SU-DHL-6 (cell line): Measurements from ENCODE around the gene KREMEN1.

Experiments used
- EZH2phosphoT487 ChIP-seq: fragments of 200-600 bp; sonication (generic), shearing (Covaris generic); conservative IDR thresholded peaks from 2 replicates; pipeline ENCODE4 v1.6.1; 2018; ENCODE audit warnings: mild to moderate bottlenecking, antibody characterized with exemption, low read length, moderate library complexity, mixed read lengths
- TF ChIP-seq, protein P1 (sequence below): fragments of 200-600 bp; sonication (generic); IDR thresholded peaks from one replicate; pipeline ENCODE4 v1.5.1; 2017; ENCODE audit warnings: antibody characterized with exemption, mild to moderate bottlenecking, low read length, moderate library complexity; ENCODE audit not compliant: insufficient read depth, poor library complexity, severe bottlenecking

DNA sequence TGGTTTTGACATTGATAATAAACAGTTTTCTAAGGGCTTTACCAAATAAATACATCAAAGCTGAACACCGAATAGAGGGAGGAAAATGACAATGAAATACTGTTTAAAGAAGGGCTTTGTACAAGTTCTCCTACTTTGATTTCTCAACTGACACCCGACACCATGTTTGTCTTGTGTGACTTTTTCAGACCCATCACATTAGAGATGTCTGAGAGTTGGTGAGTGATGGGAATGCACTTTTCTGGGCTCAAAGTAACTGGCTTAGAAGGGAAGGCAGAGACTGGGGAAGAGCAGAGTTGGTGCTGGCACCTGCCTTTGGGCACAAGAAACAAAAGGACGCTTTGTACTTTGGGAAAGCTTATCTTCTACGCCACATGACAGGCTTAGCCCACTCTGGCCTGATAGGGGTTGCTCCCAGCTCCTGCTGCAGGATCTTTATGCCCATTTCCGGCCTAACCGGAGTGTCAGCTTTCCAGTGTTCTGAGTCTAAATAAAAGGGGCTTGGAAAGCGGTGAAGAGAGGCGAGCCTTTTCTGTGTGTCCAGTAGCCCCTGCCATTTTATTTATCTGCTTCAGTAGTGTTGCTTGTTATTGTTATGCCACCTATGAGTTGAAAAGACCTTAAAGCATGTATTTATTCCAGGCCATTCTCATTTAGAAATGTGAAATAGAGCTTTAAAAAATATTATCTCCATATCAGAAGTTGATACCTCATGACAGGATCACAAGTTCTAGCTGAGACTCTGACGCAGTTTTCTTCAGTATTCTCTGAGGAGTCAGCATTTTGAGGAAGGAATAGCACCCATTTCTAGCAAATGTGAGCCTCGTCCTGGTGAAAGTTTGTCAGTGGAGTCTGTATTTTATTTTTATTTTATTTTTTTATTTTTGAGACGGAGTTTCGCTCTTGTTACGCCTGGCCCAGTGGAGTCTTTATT is 24.2 kb downstream of the KREMEN1 start:
- TF ChIP-seq, protein P1, sequence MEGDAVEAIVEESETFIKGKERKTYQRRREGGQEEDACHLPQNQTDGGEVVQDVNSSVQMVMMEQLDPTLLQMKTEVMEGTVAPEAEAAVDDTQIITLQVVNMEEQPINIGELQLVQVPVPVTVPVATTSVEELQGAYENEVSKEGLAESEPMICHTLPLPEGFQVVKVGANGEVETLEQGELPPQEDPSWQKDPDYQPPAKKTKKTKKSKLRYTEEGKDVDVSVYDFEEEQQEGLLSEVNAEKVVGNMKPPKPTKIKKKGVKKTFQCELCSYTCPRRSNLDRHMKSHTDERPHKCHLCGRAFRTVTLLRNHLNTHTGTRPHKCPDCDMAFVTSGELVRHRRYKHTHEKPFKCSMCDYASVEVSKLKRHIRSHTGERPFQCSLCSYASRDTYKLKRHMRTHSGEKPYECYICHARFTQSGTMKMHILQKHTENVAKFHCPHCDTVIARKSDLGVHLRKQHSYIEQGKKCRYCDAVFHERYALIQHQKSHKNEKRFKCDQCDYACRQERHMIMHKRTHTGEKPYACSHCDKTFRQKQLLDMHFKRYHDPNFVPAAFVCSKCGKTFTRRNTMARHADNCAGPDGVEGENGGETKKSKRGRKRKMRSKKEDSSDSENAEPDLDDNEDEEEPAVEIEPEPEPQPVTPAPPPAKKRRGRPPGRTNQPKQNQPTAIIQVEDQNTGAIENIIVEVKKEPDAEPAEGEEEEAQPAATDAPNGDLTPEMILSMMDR = no peak
- no peak for TF ChIP-seq EZH2phosphoT487
